ENCODE data around the gene P3H2.

- TF ChIP-seq CTCF (IDR thresholded peaks at IDR 0.05), result no peak
- TF ChIP-seq POLR2A (IDR thresholded peaks at IDR 0.05), result no peak
Observed at GRCh38 chr3:190092250-190092649, 28.4 kb downstream of the P3H2 start.
